NCI-H1048 (cell line): Measurements from ENCODE around the gene IFNA10.
"Not testable (repeated sequence)": the region's sequence is repeated elsewhere in the genome, so short reads cannot be mapped to it uniquely, and the experiment has no call there.

Experiments used
- DNase-seq: peaks from one replicate; lab custom pipeline; 2025; lab: John Stamatoyannopoulos, UW

The IFNA10 gene

GRCh38 chr9:21194867-21195776 is 11.8 kb downstream of the IFNA10 start:
- not testable (repeated sequence) for DNase-seq

- not testable (repeated sequence) for DNase-seq
Observed at GRCh38 chr9:21187487-21187886, 19.5 kb downstream of the IFNA10 start, which contains the start of gene IFNA4. IFNA4 (minus strand) TSS chr9:21187587; CDS start chr9:21187531, 56 bp downstream.

- not testable (repeated sequence) for DNase-seq
Observed at GRCh38 chr9:21182810-21183736, 23.9 kb downstream of the IFNA10 start.

GRCh38 chr9:21174671-21175070 is 32.3 kb downstream of the IFNA10 start:
- no peak for DNase-seq

GRCh38 chr9:21172156-21172555 is 34.8 kb downstream of the IFNA10 start:
- no peak for DNase-seq

- no peak for DNase-seq
Observed at GRCh38 chr9:21171351-21171750, 35.6 kb downstream of the IFNA10 start.

- DNase-seq: not testable (repeated sequence)
Observed at GRCh38 chr9:21166560-21166959, 40.4 kb downstream of the IFNA10 start, which contains the start of gene IFNA21. IFNA21 (minus strand) TSS chr9:21166660; CDS start chr9:21166612, 48 bp downstream.

- DNase-seq: no peak
Observed at GRCh38 chr9:21165516-21165915, 41.4 kb downstream of the IFNA10 start.

- no peak for DNase-seq
Observed at GRCh38 chr9:21160178-21160577, 46.8 kb downstream of the IFNA10 start.
